NCI-H510A (cell line): ENCODE data around the gene TTC3.

Source experiments
- DNase-seq: peaks from one replicate; lab custom pipeline; 2025; lab: John Stamatoyannopoulos, UW

TTC3 gene

DNA sequence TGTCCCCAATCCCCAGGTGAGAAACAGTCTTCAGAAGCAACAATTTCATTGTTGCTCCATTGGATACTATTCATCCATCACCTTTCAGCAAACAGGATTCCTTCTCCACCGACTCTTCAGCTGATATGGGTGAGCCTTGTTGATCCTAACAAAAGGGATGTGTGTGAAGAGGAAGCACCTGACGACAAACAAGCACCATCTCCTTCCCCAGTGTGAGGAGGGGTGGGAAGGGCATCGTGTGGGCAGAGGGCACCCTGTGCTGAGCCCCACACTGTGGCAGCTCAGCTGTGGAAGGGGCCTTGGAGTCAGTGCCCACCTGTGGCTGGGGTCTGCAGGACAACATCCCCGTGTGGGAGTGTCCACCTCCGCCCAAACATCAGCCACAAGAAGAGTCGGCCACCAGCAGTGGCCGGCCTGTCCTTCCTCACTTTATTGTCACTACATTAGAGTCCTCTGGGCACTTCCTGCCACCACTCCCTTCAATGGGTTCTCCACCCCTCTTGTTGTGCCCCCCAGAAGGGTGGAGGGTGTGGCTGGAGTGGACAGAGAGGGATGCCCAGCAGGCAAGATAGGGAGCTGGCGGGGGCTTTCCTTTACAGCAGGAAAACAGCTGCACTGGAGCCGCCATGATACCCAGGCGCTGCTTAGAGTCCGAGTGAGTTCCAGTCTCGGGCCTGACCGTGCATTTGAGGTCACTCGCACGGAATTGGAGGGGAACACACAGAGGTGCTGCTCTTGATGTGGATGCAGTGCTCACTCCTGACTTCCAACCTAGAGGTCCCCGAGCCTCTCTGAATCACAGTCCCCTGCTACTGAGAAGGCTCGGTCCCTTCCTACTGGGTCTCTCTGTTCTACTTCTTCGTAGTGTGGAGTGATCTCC is 153.2 kb downstream of the TTC3 start:
- DNase-seq = no peak

DNA sequence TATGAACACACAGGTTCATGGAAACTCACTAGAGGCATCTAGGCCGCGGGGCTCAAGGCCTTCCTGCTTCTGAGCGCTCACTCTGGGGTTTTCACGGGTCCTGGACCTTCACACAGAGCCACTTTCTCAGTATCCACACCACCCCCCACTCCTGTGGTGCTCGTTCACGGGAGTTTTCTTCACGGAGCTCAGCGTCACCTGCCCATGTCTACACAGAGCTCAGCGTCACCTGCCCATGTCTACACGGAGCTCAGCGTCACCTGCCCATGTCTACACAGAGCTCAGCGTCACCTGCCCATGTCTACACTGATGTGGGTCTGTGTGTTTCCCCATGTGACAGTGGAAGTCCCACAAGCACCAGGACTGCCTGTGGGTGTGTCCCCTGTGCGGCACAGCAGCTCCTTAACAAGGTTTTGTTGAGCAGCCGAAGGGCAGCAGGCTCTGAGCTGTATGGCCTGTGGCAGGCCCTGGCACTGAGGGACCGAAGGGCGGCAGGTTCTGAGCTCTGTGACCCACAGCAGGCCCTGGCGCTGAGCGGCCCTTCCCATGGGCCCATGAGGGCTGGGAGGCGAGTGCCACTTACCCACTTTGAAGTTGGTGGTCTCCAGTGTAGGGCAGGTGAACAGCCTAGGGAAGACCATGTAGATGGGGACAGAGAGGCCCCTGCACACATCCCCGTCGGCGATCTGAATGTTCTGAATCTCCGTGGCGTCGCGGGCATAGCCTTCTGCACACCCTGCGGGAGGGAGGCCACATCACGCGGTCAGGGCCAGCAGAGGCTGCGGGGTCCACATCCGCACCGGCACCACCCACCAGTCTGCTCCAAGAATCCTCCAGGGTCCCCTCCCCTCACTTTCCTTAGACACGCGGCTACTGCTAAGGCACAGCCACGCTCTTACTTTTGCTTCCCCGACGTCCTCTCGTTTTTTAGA is 154.3 kb downstream of the TTC3 start:
- no peak for DNase-seq

DNA sequence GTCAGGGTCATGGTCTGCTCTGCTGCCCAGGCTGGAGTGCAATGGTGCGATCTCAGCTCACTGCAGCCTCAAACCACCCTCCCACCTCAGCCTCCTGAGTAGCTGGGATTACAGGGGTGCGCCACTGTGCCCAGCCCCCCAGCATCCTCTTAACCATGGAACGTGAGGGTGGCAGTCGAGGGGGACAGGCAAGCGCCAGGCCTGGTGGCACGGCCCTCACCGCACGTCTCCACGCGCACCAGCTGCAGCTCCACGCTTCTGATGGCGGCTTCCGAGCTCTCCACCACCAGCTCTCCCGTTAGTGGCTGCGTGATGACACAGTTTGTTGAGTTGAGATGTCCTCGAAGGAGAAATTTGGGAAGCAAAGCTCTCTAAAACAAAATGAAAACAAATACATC is 154.9 kb downstream of the TTC3 start:
- DNase-seq = no peak

DNA sequence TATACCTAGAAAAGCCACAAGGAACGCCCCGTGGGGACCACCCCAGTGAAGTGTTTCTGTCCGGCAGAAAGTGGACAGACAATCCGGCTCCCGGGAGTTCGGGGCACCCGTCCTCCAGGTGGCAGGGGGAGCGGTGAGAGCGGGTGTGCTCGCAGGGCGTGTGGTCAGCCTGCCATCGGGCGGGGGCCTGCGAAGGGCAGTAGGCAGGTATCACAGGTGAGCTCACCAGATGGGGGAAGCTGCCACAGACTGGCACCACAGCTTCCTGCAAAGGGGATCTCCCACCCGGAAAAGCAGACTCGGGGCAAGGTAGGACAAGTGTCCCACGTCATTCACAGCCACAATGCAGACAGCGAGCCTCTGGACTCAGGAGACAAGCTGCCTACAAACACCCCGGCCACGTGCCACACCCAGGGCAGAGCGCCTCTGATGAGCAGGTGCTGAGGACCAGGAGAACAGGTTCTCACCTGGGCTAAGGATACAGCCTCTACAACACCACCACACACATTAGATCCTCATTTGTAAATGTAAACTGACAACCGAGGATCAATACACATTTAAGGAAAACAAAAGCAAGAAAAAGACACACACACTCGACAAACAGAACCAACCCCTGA is 157.7 kb downstream of the TTC3 start:
- DNase-seq = peak; percentile 78

DNA sequence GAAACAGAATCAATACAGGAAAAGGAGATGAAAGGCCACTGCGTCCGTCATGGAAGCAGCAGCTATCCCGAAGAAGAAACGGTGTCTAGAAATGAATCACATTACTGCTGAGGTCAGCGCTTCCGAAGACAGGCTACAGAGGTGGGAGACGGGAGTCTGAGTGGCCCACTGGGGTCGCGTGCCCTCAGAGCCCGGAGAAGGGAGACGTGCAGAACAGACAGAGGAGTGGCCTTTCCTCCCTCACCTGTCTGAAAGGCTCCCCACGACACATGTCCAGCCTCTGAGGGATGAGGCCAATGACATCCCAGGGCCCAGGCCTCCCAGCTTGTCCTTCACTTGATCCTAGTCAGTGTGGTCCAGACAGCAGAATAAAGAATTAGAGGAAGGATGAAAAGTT is 158.2 kb downstream of the TTC3 start:
- no peak for DNase-seq

DNA sequence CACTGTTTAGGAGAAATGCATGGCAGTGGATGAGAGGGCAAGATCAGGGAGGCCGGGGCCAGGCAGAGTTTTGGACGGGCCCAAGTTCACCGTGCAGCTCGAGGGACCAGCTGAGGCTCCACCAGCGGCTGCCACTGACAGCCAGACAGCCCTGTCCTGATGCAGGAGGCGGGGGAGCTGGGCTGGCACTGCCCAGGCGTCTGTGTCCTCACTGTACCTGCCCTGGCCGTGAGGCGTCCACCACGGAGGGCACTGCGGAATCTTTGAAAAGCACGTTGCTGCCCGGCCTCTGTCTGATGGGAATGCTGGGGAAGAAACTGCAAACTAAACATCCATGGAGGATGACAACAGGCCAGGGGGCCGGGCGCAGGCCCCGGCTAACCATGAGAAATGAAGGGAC is 158.6 kb downstream of the TTC3 start:
- no peak for DNase-seq

DNA sequence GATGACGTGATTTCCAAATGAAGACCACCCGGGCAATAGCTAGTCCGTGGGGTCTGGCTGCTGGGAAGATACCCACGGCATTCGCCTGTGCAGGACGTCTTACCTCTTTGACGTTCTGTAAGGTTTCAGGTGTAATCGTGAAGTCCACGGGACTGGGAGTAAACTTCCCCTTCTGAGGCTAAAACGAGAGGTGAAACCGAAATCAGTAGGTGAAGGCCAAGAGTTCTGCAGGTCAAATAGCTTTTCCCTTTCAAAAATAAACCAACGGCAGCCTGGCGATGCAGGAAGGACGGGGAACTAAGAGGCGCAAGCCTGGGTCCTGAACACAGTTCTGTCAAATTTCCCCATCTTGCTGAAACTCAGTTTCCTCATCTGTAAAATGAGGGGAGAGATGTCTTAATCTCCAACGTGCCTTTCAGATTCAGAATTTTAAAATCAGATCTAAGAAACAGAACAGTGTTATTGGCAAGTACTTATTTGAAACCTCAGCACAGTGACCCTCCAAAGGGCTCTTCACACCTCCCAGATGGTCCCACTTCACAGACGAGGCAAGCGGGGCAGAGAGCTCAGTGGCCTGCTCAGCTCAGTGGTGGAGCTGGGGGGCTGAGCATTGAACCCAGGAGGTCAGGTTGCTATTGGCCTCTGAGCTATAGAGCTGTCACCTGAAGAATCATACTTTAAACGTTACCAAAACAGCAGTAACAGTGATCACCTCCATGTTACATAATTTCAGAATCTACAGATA is 159.4 kb downstream of the TTC3 start:
- no peak for DNase-seq

DNA sequence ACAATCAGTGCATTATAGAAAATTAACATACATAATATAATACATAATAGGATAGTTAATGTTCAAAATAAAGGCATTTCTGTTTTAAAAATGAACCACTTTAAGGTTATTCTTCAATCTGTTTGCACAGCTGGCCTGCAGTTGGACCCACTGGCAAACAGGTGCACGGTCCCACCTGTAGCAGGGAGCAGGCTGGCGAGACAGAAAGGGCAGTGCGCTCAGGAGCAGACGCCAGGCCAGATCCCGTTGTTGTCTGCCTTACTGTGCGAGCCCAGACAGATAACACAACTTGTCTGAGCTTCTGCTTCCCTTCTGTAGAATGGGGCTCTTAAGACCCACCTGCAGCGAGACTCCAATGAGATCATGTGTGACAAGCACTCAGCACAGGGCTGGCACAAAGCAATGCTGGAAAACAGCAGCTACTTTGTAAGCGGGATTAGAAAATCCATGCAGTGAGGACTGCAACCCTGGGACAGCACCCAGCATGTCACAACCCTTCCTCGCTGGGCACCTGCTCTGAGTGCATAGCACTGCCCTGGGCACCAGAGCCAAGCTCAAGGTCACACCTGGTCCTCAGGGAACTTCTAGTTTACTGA is 160.6 kb downstream of the TTC3 start:
- DNase-seq = no peak

DNA sequence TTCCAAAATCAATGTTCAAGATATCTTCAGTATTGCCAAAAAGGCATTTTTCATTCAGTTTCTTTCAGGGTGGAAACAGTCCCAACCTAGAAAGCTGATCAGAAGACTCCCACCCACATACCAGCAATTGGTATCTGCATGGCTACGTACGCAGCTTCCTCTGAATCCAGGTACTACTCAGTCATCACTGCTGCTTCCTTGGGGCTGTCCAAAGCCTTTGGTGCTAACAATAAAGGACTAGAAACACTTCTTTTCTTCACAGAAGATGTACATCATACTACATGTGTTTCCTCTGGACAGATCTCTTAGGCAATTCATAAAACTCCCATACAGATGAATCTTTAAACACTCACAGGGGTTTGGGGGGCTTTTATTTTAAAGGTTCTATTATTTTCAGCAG is 164.3 kb downstream of the TTC3 start:
- no peak for DNase-seq

DNA sequence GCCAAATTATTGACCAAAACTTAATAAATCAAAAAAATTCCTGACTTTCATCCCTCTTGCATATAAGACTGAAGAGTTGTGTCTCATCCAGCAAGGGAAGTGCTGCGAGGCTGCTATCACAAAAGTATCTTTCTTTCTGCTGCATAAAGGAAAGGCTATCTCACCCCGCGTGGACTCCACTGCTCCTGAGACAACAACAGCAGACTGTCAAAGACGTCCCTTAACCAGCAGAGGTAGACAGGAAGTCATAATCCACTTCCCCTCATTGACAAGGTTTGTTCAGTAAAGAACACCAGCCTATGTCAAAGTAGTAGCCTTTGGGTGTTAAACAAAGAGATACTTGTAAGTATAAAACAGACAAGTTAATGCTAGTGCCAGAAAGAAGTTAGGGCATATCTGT is 164.7 kb downstream of the TTC3 start:
- DNase-seq = no peak

DNA sequence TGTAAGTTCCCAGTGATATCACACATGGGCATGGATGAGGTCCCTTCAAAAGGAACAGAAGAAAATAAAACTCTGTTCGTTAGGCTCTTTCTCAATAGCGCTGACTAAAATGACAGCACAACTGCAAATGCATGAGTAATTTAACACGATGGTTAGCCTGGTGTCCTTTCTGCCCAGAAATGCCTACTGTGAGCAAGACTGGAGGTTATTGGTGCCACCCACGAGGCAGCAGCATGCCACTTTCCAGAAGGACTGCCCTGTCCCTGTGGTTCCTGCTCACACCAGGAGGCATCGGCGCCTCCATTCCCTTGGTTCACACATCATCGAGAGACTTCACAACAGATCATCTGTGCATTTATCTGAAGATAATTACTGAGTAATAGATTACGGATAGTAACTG is 167.9 kb downstream of the TTC3 start:
- DNase-seq = no peak

DNA sequence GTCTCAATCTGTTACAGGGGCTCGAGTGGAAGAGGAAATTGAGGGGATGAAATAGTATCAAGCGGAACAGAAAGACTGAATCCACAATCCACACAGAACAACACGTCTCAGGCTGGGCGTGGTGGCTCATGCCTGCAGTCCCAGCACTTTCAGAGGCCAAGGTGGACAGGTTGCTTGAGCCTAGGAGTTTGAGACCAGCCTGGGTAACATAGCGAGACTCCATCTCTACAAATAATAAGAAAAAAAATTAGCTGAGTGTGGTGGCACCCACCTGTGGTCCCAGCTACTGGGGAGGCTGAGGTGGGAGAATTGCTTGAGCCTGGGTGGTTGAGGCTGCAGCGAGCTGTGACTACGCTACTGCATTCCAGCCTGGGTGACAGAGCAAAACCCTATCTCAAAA is 168.4 kb downstream of the TTC3 start:
- no peak for DNase-seq

DNA sequence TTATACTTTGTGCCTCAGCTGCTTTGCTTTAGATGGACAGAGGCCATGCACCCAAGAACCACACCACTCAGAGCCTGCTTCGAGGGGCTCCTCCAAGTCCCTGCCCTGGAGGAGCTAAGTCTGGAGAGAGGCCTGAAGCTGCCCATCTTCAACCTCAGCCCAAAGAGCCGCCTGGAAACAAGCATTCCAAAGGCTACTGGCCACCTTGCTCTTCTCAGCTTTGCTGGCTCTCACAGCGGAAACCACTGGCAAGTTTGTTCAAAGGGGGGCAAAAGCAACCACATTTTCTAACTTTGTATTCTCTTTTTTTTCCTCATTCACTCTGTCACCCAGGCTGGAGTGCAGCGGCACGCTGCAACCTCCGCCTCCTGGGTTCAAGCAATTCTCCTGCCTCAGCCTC is 170.9 kb downstream of the TTC3 start:
- DNase-seq = no peak

DNA sequence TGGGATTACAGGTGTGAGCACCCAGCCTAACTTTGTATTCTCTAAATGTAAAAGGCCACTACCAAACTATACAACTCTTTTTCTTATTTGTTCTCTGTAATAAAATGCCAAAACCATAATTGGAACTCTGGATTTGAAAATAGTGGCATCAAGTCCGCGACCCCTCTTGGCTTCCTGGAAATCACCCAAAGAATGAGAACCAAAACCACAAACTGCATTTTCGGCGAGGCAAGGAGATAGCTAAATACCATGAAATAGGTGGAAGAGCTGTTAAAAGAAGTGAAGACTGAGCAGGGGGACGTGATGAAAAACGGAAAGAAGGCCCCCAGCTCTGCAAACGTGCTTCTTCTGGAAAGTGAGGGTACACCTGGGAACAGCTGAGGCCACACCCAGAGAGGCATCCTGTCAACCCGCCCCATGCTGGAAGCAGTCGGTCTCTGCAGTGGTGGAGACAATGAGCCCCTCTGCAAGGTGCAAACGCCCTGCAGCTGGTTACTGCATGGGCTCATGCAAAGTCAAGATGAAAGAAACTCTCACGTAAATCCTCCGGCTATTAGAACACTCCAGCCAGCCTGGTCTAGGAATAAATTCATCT is 171.5 kb downstream of the TTC3 start:
- no peak for DNase-seq

DNA sequence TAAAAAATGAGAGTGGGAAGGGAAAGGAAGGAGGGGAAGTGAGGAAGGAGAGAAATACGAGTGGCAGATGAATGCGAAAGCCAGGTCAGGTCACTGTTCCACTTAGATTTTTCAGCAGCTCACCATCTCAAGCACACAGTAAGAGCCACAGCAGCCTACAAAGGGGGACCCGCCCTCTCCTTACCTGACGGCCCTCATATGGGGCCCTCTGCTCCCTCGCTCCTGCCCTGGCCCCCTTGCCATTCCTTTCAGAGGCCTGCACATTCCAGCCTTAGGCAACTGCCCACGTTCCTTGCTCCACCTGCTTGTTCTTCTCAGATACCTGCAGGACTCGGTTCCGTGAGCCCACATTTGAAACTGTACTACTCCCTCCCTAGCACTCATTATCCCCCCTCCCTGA is 172.1 kb downstream of the TTC3 start:
- no peak for DNase-seq

DNA sequence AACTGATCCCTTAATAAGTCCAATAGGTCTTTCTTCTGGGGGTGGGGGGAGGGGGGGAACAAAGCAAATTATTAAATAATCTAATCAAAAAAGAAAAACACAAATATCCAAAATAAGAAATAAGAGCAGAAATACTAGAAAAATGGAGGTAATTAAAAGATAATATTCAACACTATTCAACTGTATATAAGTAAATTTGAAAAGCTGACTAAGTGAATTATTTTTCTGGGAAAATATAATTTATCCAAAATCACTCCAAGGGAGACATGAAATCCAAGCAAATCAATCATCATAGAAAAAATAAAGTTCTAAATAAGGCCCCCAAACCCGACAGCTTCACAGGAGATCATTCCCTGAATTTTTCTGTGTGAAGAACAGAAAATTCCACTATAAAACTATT is 175.2 kb downstream of the TTC3 start:
- no peak for DNase-seq

DNA sequence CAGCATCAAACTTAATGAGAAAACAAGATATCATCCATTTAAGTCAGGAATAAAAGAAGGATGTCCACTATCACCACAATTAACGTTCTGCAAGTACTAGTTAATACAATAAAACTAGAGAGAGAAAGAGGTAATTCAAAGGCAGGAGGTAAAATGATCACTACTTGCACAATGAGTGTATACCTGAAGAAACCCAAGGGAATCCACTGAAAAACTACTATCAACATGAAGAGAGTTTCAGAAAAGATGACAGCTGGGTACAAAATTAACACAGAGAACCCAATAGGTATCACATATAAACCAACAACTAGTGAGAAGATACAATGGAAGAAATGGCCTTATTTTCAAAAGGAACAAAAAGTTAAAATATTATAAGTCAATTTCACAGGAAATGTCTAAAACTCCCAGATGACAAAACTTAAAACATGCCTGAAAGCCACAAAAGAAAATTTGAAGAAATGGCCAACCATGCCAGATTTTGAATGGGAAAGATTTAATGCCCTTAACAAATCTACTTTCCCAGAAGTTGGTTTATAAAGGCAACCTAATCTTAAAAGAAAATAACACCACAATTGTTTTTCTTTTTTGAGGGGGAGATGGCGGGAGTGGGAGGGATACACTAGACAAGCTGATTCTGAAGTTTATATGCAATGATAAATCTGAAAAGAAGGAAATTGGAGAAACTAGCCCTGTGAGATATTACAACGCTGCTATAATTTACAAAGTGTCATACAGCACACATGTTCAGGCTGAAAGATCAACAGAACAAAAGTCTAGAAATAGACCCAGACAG is 176.3 kb downstream of the TTC3 start:
- DNase-seq = no peak

DNA sequence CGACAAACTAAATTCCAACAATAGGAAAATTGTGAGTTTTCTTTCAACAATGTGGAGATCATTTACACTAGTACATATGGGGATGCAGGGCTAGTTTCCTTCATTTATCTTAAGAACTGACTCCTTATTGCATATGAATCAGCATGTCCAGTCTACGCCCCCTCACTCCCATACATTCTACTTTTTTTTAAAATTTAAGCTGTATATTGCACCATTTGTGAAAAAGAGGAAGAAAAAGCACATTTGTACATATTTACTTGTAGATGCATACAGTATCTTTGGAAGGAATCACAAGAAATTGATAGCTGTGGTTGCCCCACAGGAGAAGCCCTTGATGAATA is 178.2 kb downstream of the TTC3 start:
- DNase-seq = no peak
